HG02970 (cell line): ENCODE results near the gene SYT7.
"Not testable (repeated sequence)": the region's sequence is repeated elsewhere in the genome, so short reads cannot be mapped to it uniquely, and the experiment has no call there.

ENCODE experiments used
- ATAC-seq: cut with Tn5 transposase; IDR thresholded peaks from one replicate; pipeline ENCODE4 v1.9.1; 2021; ENCODE audit warnings: mild to moderate bottlenecking, moderate library complexity, moderate number of reproducible peaks; ENCODE audit not compliant: unreplicated experiment, low FRiP score

SYT7 gene, protein sequence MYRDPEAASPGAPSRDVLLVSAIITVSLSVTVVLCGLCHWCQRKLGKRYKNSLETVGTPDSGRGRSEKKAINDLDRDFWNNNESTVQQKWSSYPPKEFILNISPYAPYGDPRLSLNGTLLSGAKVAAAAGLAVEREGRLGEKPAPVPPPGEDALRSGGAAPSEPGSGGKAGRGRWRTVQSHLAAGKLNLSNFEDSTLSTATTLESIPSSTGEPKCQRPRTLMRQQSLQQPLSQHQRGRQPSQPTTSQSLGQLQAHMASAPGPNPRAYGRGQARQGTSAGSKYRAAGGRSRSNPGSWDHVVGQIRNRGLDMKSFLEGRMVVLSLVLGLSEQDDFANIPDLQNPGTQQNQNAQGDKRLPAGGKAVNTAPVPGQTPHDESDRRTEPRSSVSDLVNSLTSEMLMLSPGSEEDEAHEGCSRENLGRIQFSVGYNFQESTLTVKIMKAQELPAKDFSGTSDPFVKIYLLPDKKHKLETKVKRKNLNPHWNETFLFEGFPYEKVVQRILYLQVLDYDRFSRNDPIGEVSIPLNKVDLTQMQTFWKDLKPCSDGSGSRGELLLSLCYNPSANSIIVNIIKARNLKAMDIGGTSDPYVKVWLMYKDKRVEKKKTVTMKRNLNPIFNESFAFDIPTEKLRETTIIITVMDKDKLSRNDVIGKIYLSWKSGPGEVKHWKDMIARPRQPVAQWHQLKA

DNA sequence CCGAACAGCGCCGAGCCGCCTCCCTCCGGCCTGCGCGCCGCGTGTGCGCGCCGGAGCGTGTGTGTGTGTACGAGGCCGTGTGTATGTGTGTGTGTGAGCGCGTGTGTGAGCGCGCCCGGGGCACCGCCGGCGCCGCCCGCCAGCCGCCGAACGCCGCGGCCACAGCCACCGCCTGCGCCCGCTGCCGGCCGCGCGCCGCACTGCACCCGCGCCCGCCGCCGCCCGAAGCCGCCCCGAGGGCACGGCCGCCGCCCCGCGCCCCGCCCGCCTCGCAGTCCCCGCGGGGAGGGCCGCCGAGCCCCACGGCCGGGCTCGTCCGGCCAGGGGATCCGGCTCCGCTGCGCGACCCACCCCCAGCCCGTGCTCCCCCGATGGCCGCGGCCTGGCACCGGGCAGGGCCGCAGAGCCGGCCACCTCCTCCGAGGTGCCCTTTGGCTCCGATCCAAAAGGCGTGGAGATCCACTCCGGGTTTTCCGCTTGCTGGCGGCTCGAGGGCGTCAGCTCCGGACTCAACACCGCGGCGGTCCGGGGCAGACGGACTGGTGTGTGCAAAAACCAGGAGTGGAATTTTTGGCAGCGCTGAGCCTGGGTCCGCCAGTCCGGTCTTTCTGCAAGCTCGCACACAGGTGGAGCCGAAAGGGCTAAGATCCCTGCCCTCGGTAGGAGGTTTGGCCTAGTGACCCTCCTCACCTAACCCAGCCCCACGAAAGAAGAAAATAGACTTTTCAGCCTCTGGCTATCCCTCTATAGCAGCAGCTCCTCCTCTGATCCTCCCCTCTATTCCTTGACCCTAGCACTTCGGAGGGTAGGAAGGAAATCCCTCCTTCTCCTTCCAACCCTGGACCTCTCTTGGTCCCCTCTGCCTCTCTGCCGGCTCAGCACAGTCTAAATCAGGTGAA lies at the start of gene SYT7:
TSS of gene SYT7 (minus strand) at position 47 of the 899 bp plus-strand sequence. CDS start 256 bp downstream, outside the sequence.
- peak; percentile 75 for ATAC-seq

GRCh38 chr11:61630089-61630488 lies 49.2 kb upstream of the SYT7 start:
- ATAC-seq, result no peak

DNA sequence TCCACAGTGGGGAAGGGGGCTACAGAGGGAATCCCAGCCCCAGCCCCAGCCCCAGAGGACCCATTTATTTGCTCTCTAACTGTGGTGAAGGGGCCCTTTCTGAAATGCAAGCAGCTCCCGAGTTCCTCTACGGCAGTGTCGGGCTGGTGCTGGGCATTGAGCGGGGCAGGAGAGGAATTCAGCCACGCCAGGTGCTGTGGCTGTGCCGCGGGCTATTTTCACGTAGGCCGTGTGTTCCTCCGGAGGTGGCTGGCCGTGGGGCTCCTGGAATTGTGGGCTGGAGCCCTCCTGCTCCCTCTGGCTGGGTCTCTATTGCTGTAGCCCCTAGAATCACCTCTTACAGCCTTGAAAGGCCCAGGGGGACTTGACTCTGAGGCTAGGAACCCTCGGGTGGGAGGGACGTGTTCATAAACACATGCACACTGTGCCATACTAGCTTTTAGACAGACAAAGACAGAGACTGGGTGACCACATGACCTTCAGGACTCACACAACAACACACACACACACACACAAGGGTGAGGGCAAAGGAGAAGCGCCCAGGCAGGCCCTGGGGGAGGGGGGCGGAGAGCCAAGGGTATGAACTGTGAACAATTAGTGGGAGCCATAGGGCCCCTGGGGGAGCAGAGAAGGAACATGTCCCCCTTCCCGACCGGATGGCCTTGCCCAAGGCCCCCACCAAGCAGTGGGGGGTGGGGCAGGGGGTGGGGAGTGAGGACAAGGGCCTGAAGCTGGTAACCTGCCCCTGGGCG lies 48.4 kb upstream of the SYT7 start:
- ATAC-seq, result no peak

DNA sequence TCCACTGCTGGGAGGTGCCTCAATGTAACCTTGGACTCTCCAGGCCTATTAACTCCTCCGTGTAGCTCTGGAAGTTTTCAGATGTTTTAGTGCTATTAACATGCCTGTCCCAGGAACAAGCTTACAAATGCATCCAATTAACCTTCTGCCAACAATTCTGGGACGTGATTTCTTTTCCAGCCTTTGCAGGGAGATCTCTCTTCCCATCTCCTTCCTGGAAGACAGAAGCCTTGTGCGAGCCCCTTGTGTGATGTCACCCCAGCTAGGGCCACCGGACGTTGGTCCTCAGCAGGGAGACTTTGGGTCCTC lies 47.7 kb upstream of the SYT7 start:
- ATAC-seq, result no peak

- no peak for ATAC-seq
Observed at GRCh38 chr11:61627850-61628661, 47.2 kb upstream of the SYT7 start.

DNA sequence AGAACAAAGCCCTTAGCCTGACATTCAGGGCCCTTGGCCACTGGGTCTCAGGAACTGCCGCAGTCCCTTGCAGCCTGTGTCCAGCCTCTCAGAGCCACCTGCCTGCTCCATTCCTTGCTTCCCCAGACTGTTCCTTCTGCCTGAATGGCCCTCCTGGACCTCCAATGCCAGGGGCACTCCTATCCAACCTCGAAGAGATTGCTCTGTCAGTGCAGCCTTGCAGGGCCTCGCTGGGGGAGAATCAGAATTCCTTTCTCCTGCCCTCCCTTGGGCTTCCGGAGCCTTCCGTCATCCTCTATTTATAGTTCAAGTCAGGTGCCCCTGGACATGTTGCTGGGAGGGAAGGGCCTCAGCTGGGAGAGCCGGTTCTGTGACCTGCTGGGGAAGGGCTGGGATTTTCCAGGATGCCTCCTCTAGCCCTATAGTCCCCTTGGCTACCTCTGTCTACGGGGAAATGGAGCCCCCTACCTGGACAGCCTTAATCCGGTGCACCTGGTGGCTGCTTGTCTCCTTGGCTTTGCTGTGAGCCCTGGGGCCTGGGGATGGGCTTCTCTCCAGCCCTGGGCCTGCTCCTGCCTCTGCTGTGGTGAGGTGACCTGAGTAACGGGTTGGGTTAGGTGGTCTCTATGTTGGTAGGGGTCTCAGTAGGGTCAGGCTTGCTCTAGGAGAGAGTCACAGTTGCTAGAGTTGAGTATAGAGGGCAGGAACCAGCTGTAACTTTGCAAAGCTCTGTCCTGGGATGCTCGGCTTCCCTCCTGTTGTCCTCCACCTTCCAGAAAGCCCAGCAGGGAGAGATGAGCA lies 45.9 kb upstream of the SYT7 start:
- ATAC-seq, result no peak

DNA sequence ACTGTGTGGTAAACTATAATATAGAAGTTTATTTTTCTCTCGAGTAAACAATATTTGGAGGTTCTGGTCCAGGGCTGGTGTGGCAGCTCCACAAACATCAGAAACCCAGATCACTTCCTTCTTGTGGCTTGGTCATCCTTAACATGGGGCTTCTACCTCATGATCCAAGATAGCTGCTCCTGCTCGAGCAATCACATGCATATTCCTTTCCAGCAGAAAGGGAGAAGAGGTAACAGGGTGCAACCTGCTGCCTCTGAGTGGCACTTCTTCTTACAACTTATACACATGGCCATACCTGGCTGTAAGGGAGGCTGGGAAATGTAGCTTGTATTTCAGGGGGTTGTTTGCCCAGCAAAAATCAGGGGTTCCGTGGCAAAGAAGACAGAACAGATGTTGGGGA lies 44.6 kb upstream of the SYT7 start:
- ATAC-seq, result no peak

GRCh38 chr11:61621917-61622585 lies 41.2 kb upstream of the SYT7 start:
- ATAC-seq, result no peak

- no peak for ATAC-seq
Observed at GRCh38 chr11:61619471-61620226, 38.8 kb upstream of the SYT7 start.

GRCh38 chr11:61618978-61619377 lies 38.1 kb upstream of the SYT7 start:
- no peak for ATAC-seq

- no peak for ATAC-seq
Observed at GRCh38 chr11:61617515-61617914, 36.6 kb upstream of the SYT7 start.

GRCh38 chr11:61616434-61616833 lies 35.6 kb upstream of the SYT7 start:
- ATAC-seq, result no peak

DNA sequence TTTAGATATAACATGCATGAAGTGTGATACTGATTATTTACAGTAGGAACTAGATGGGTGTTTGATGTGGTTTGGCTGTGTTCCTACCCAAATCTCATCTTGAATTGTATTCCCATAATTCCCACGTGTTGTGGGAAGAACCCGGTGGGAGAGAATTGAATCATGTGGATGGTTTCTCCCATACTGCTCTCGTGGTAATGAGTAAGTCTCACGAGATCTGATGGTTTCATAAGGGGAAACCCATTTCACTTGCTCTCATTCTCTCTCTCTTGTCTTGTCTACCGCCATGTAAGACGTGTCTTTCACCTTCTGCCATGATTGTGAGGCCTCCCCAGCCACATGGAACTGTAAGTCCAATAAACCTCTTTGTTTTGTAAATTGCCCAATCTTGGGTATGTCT lies 33.9 kb upstream of the SYT7 start:
- ATAC-seq, result not testable (repeated sequence)

- no peak for ATAC-seq
Observed at GRCh38 chr11:61613870-61614269, 33.0 kb upstream of the SYT7 start.

DNA sequence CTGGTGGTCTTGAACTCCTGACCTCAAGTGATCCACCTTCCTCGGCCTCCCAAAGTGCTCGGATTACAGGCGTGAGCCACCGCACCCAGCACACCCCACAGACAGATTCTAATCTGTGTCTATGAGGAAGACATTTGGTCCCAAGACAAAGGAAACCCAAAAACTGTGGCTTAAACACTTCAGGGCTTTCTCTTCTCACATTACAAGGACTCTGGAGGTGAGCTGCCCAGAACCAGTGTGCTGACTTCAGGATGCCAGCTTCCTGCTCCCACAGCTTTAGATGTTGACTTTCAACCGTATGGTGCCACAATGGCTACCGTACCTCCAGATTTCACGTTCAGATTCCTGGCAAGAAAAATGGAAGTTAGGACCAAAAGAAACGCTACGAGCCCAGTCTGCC lies 32.2 kb upstream of the SYT7 start:
- ATAC-seq, result no peak

- no peak for ATAC-seq
Observed at GRCh38 chr11:61611309-61611708, 30.4 kb upstream of the SYT7 start.

DNA sequence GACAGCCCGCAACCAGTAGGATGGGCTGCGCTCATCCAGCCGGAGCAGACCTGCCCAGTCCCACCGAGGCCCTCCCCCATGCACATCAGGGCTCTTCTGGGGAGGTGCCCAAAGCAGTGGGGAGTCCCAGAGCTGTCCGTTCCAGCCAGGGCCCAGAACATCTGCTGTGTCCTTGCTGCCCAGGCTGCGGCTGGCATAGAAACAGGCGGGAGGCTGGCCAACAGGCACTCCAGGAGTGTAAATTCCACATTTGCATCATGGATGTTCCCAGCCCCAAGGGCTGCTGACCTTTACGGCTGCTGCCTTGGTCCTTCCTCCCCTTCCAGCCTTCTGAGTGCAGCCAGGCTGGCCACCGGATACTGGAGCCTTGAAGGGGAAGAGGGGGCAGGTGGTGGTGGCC lies 30.0 kb upstream of the SYT7 start:
- ATAC-seq, result no peak

- no peak for ATAC-seq
Observed at GRCh38 chr11:61609980-61610366, 29.1 kb upstream of the SYT7 start.
